ENCODE data around the gene DCAF10.

DCAF10 gene

DNA sequence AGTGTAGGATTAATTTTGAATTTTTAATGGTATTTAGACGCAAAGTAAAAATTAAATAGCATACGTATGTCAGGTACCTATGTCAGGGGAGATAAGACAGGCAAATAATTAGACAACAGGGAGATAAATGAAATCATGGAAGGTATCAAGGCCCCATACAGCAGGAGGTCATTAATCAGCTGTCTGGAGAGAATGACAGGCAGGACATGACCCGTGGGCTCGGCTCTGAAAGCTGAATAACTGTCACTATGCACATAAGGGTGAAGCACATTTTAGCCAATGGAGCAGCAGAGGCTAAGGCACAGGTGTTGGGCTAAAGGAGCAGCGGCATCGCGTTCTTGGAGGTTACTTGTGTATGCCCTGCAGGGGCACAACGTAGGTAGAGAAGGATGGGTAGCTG, 91.5 kb downstream of the DCAF10 start:
- no peak overlapping the region for H3K4me3 ChIP-seq (ENCODE audit: low read depth, low read length)

DNA sequence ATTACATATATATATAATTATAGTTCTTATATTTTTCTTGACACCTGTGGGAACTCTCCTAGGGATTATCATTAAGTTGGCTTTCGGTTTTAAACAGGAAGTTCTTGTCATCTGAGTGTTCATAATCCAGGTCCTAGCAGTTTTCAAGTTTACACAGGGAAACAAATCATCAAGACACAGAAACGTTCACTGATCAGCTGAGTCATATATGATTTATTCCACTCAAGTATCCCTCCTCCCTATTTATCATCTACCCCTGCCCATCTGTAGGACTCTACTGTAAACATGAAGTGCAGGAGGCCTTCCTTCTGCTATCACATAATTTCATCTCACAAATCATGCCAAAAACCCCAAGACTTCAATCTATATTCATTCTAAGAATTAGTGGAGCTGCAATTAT, 97.1 kb downstream of the DCAF10 start:
- H3K4me3 ChIP-seq (ENCODE audit: low read depth, low read length): no peak overlapping the region
- TF ChIP-seq, protein P1, sequence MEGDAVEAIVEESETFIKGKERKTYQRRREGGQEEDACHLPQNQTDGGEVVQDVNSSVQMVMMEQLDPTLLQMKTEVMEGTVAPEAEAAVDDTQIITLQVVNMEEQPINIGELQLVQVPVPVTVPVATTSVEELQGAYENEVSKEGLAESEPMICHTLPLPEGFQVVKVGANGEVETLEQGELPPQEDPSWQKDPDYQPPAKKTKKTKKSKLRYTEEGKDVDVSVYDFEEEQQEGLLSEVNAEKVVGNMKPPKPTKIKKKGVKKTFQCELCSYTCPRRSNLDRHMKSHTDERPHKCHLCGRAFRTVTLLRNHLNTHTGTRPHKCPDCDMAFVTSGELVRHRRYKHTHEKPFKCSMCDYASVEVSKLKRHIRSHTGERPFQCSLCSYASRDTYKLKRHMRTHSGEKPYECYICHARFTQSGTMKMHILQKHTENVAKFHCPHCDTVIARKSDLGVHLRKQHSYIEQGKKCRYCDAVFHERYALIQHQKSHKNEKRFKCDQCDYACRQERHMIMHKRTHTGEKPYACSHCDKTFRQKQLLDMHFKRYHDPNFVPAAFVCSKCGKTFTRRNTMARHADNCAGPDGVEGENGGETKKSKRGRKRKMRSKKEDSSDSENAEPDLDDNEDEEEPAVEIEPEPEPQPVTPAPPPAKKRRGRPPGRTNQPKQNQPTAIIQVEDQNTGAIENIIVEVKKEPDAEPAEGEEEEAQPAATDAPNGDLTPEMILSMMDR (IDR thresholded peaks at IDR 0.05; ENCODE audit: low read depth, low read length): no peak

More for the DNA sequence above, 91.5 kb downstream of the DCAF10 start:
- TF ChIP-seq, protein P1 (IDR thresholded peaks at IDR 0.05; ENCODE audit: low read depth, low read length): no peak

DNA sequence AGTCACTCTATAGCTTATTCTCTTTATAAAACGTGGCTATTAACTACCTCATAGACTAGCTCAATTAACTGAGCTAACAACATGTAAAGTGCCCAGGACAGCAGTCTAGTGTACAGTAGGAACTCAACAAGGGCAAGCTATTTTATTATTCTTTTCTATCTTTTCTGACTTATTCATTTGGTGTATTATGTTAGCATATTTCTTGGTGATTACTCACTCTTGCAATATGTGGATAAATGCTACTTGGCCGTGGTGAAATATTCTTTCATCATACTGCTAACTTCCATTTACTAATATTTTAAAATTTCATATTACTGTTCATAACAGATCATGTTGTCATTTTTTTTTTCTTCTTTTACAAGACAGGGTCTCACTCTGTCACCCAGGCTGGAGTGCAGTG, 98.4 kb downstream of the DCAF10 start:
- no peak overlapping the region for H3K4me3 ChIP-seq (ENCODE audit: low read depth, low read length)
- TF ChIP-seq, protein P1 (IDR thresholded peaks at IDR 0.05; ENCODE audit: low read depth, low read length): no peak

DNA sequence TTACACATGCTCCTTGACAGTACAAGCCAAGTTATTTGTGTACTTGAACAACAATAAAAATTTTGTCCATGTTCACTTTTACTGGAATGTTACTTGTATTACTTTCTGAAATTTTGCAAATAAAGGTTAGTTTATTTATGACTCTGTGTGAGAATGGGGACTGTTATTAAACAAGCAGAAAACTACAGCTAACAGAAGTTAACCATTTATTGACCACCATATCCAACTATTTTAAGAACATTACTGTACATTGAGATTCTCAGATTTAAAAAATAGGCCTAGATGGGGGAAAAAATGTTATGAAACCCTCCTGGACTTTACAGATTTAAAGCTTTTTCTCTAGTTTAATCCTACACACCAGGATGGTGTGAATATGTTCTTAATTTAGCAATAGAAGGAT, 101.5 kb downstream of the DCAF10 start:
- TF ChIP-seq, protein P1 (IDR thresholded peaks at IDR 0.05; ENCODE audit: low read depth, low read length): no peak
- no peak overlapping the region for H3K4me3 ChIP-seq (ENCODE audit: low read depth, low read length)

DNA sequence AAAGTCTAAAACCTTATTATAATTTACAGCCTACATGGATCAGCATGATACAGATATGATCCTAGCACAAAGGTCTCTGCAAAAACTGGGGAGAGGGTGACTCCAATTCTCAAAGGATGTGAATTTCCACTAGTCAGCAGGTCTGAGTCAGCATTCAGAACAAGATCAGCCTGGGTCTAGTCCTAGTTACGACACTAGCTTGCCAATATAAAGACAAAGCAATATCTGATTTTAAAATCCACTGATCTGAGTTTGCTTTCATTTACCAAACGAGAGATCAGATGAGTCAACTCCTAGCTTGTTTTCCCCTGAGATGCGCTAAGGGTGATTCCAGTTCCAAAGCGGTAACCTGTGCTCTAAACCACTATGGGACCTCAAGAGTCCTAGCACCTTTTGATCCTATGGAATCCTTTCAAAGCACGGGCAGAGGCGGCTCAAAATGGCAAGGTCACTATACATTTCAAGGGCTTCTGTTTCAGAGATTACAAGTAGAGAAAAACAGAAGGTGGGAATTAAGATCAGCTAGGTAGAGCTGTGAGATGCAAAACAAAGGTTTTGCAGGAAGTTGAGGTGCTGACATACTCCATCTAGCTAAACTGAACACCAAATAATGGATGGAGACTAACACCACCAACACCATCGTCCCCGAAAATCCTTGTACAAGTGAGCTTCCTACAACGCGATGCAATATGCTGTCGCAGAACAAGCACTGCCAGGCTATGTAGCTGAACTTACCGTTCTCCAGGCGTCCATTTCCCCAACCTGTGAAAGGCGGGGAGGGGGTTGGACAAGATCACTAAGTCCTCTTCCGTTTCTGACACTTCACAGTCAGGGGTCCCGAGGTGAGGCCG, 102.4 kb downstream of the DCAF10 start:
- TF ChIP-seq, protein P1 (IDR thresholded peaks at IDR 0.05; ENCODE audit: low read depth, low read length): no peak

DNA sequence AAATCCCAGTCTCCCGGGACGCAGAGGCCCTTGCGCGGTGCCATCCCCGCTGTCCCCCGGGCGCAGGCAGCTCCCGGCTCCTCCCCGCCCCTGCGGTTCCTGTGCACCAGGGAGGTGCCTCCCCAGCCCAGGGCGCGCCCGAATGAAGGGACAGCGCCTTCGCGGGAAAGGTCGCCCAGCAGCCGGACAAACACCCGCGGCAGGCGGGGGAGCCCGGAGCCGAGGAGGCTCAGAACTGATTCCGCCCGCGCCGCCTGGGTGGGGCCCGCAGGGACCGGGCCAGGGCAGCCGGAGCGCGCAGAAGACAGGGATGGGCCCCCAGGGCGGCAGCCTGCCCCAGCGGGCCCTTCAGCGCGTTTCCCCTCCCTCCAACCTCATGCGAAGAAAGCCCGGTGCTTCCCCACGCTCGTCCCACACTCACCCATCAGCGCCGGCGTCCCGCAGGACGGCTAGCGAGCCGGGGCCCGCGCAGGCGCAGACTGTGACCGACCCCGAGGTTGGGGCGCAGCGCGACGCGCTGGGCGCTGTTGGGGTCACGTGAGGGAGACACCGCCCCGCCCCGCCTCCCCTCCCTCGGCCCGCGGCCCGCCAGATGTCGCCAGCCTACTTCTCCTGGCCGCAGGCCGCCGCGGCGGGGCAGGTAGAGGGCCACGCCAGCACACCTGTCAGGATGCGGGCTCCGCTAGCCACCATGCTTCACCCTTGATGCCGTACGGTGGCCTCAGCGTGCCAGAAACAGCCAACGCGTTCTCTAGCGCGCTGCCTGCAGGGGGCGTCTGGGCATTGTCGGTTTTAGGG, 103.2 kb downstream of the DCAF10 start, which contains the start of gene SLC25A51:
SLC25A51 (minus strand) TSS at position 481 of the 798 bp plus-strand sequence. CDS start 15,577 bp downstream, outside the sequence.
- H3K4me3 ChIP-seq (ENCODE audit: low read depth, low read length): peak within 1 kb of the TSS; percentile 88
- TF ChIP-seq, protein P1 (IDR thresholded peaks at IDR 0.05; ENCODE audit: low read depth, low read length): peak; percentile 84

More for the DNA sequence above, 102.4 kb downstream of the DCAF10 start:
- peak overlapping the region; percentile 88 for H3K4me3 ChIP-seq (ENCODE audit: low read depth, low read length)
